ENCODE measurements around the gene GMEB2. TPM values are rescaled to one million over a fixed set of nuclear protein-coding genes. Genes with fewer than 3 reads are reported as not detected.

The GMEB2 gene
- total RNA-seq, 3 donors from 2014 or later: 6.6 to 11.0 (median 10.2) TPM

- Histone ChIP-seq H3K4me1 (no peaks in the 10 kb centered on the region), H3K9me3 (no peaks in the 10 kb centered on the region), H3K4me3 (no peak overlapping the region), H3K36me3 (no peaks in the 10 kb centered on the region), H3K27ac (no peak overlapping the region), H3K27me3 (no peaks in the 10 kb centered on the region)
- TF ChIP-seq CTCF (IDR thresholded peaks at IDR 0.05): no peak
- TF ChIP-seq POLR2A (IDR thresholded peaks at IDR 0.05): no peak
- TF ChIP-seq POLR2AphosphoS5 (IDR thresholded peaks at IDR 0.05): no peak
- DNase-seq (ENCODE audit: low spot score in 2 of 2): no peak
- intact Hi-C loops (cut with DNase I; ENCODE audit: low total_unique reads): no loop called here
Measured at GRCh38 chr20:63591786-63592355, 35.0 kb downstream of the GMEB2 start.

- no peaks in the 10 kb centered on the region for H3K4me1 ChIP-seq
- H3K9me3 ChIP-seq: no peaks in the 10 kb centered on the region
- intact Hi-C loops (cut with DNase I; ENCODE audit: low total_unique reads): no loop called here
- H3K36me3 ChIP-seq: no peaks in the 10 kb centered on the region
- no peak for DNase-seq (ENCODE audit: low spot score in 2 of 2)
- H3K27ac ChIP-seq: no peak overlapping the region
- H3K4me3 ChIP-seq: no peak overlapping the region
- no peaks in the 10 kb centered on the region for H3K27me3 ChIP-seq
- TF ChIP-seq CTCF (IDR thresholded peaks at IDR 0.05) (no peak), POLR2A (IDR thresholded peaks at IDR 0.05) (no peak), POLR2AphosphoS5 (IDR thresholded peaks at IDR 0.05) (no peak)
Measured at GRCh38 chr20:63591147-63591533, 35.8 kb downstream of the GMEB2 start.

DNA sequence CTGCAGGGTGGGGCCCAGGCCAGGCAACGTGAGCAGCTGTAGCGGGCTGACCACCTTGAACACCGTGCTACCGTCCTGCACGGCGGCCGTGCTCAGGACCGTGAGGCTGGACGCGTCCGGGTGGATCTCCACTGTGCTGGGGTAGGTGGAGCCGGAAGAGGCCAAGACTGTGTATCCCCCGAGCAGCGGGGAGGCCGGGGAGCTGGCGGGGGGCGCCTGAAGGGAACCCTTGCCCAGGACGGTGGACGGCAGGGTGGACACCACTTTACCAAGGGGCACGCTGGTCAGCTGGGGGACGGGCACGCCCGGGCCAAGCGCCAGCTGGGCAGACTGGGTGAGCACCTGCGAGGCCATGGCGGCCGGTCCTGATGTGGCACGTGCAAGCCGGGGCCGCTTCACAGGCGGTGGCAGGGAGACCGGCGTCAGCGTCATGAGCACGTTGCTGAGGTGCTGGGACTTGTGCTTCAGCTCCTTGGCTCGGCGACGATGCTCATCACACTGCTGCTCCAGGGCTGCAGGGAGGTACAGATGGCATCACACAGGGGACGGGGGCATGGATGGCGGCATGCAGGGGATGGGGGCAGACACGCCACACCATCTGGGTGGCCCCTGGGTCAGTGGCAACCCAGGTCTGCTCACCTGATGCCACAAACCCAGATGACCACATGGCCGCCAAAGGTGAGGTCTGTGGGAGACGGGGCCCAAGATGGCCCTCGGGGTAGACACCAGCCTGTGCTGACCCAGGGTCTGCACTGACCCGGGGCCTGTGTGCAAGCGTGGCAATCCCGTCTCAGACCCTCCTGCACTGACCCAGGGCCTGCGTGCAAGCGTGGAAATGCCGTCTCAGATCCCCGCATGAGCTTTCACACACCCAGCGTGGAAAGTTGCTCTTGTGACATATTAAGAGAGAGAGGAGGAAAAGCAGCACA lies 36.4 kb downstream of the GMEB2 start:
- H3K27ac ChIP-seq: peak overlapping the region; percentile 45 to 75
- H3K27me3 ChIP-seq: no peaks in the 10 kb centered on the region
- no peak for DNase-seq (ENCODE audit: low spot score in 2 of 2)
- no peaks in the 10 kb centered on the region for H3K36me3 ChIP-seq
- no peaks in the 10 kb centered on the region for H3K4me1 ChIP-seq
- peak overlapping the region in 1 of 3 donors; percentile 41 for H3K4me3 ChIP-seq
- H3K9me3 ChIP-seq: no peaks in the 10 kb centered on the region
- intact Hi-C loops (cut with DNase I; ENCODE audit: low total_unique reads): no loop called here
- TF ChIP-seq POLR2A (IDR thresholded peaks at IDR 0.05) (no peak), CTCF (IDR thresholded peaks at IDR 0.05) (no peak), POLR2AphosphoS5 (IDR thresholded peaks at IDR 0.05) (no peak)

DNA sequence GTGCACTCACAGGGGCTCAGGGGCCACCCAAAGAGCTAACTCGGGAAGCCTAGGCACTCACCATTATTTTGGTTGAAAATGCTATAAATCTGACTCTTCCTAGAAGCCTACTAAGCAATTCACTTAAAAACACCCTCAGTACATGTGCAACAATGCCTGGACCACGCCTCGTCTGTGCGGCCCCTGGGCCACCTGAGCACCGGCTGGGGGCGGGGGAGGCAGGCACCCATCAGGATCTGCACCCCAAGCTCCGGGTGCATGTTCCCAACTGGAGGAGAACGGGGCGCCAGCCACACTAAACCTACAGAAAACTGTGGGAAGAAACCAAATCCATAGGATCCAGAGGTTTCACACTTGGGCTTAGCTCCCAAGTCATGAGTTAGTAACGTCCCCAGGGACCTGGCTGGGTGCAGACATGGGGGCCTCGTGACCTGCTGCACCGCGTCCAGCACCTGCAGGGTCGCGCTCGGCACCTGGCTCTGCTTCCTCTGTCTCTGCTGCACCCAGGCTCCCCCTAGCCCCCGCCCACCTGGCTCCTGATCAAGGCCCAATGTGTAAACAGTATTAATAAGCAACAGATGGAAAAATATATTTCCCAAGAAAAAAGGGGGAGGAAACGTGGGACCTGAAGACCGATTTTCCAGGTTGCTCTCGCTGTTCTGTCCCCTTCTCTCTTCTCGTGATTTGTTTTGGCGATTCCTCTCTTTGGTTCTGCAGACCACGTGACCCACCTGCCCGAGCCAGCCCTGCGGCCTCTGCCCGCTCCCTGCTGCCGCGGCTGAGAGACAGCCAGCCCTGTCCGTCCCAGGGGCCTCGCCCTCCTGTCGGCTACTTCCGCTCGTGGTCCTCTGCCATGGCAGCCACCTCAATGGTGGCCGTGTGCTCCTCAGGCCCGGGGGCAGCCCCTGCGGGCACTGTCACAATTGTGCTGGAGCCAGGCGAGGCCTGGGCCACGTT lies 37.4 kb downstream of the GMEB2 start:
- no peaks in the 10 kb centered on the region for H3K36me3 ChIP-seq
- no peak for TF ChIP-seq CTCF (IDR thresholded peaks at IDR 0.05)
- no peak for TF ChIP-seq POLR2A (IDR thresholded peaks at IDR 0.05)
- no peak for TF ChIP-seq POLR2AphosphoS5 (IDR thresholded peaks at IDR 0.05)
- intact Hi-C loops (cut with DNase I; ENCODE audit: low total_unique reads): no loop called here
- no peaks in the 10 kb centered on the region for H3K4me1 ChIP-seq
- H3K4me3 ChIP-seq: peak overlapping the region in 1 of 3 donors; percentile 41
- no peak for DNase-seq (ENCODE audit: low spot score in 2 of 2)
- H3K27ac ChIP-seq: peak overlapping the region; percentile 45 to 75
- H3K9me3 ChIP-seq: no peaks in the 10 kb centered on the region
- H3K27me3 ChIP-seq: no peaks in the 10 kb centered on the region
